GM18873 (cell line): ENCODE data around the gene TNFRSF6B.
"Not testable (repeated sequence)": the region's sequence is repeated elsewhere in the genome, so short reads cannot be mapped to it uniquely, and the experiment has no call there.

ENCODE experiments used
- ATAC-seq: cut with Tn5 transposase; IDR thresholded peaks from one replicate; pipeline ENCODE4 v1.9.1; 2021; ENCODE audit warnings: mild to moderate bottlenecking, moderate library complexity, moderate number of reproducible peaks; ENCODE audit not compliant: unreplicated experiment, low FRiP score

The TNFRSF6B gene

DNA sequence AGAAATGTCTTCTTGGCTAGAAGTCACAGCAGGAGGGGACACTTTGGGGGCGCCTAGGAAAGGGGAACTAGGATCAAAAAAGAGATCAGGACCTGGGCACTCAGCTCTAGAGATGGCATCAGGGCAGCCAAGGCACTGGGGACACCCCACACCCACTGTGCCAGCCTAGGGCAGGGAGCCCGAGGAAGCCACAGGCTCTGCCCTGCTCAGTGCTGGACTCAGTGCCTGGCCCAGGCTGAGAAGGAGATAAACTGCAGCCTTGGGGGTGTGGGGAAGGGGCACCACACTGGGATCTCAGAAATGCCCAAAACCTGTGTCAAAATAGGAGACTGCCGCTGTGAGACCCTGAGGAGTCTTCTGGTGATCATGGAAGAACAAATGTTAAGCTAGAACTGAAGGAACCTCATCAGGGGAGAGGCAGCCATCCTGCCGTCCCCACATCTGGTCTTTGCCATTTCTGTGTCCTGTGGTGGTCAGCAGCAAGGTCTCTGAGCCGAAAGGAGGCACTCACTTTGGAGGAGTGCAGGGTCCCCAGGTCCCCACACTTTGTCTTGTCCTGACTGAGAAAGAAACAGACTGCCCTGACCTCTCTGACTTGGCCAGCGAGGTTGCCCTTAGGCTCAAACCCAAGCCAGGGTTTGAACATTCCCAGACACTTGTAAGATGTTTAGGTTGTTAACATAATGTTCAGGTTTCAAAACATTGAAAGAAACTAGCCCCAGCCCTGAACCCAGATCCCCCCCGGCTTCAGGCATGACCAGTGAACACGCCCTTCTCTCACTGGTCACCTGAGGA lies 9.0 kb downstream of the TNFRSF6B start:
- ATAC-seq: no peak

DNA sequence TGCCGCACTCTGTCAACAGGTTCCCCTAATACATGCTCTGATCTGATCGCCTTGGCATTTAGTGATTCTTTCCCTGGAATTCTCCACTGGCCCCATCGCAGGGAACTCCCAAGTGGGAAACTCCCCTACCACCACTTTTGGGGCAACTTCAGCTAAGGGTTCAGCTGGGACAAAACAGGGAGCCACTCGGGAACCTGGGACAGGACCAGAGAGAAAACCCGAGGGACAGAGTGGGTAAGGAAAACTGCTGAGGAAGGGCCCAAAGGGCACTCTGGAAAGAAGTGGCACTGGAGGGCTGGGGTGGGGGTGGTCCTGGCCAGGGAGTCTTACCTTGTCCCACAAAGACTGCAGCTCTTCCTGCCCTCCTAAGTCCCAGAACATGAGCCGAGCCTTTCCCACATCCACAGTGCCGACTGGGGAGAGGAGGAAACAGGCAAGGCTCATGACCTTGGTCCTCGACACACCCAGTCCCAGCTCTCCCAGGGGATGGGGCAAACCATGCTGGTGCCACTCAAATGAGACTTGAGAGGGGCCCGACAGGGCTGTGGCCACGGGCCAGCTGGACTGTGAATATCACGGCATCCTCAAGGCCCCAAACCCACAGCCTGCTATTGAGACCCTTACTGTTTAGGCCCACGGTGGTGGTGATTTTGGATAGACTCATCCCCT lies 9.7 kb downstream of the TNFRSF6B start:
- ATAC-seq: no peak

DNA sequence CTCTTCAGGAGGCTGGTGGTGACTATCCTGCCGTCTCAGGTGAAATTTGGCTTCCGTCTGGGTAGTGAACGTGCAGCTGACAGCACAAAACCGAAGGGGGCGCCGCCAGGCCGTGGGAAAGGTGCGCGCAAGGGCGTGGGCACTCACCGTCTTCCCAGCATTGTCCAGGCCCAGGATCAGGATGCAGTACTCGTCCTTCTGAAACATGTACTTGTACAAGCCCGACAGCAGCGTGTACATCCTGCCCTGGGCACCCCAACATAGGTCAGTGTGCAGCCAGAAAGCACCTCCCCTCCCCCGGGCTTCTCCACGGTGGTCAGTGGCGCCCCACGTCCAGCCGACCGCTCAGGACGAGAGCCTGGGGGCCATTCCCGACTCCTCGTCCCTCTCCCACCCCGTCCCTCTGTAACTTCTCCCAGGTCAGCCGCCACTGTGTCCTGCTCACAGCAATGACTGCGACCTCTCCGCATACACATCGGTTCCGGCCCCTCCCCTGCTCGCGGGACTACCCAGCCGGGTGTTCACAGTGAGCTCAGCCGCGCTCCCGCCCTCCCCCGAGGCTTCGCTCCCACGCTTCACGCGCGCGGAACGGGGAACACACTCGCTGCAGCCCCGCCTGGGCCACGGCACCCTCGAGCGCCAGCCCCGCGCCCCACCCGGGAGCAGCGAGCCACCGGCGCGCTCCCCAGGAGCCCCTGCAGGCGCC lies 10.6 kb downstream of the TNFRSF6B start:
- ATAC-seq: no peak

DNA sequence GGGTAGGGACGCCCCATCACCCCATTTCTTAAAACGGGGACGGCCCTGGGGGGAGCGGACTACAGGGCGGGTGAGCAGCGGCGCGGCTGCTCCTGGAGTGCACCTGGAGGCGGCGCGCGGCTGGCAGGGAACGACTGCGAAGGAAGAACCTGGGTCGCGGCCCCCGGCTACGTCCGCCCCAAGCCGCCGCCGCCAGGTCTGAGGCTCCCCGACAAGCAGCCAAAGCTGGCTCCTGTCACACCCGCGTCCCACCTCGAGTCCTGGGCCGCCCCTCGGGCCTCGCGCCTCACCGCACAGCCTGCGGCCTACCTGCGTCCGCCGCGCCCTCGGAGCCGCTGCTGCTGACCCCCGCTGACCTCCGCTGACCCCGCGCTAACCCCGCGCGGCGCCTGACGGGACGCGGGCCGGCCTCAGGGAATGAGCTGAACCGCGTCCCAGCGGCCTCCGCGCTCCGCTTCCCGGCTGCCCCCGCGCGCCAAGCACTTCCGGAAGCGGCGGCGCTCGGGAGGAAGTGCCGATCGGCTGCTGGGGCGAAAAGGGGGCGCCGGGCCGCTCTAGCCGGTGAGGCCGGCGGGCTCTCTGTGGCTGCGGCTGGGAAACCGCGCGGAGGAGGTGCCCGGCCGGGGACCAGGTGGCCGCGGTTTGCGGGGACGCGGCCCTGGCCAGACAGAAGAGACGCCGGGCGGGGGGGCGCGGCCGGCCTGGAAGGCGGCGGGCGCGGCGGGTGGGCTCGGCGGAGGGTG lies 11.3 kb downstream of the TNFRSF6B start, which contains the start of the genes ARFRP1 and ZGPAT:
Gene ARFRP1 (minus strand): TSS at position 419 of the 743 bp plus-strand sequence. CDS start 885 bp downstream, outside the sequence.
Gene ZGPAT (plus strand): TSS at position 482 of the 743 bp plus-strand sequence. CDS start 542 bp downstream, outside the sequence.
- peak; percentile 48 for ATAC-seq

DNA sequence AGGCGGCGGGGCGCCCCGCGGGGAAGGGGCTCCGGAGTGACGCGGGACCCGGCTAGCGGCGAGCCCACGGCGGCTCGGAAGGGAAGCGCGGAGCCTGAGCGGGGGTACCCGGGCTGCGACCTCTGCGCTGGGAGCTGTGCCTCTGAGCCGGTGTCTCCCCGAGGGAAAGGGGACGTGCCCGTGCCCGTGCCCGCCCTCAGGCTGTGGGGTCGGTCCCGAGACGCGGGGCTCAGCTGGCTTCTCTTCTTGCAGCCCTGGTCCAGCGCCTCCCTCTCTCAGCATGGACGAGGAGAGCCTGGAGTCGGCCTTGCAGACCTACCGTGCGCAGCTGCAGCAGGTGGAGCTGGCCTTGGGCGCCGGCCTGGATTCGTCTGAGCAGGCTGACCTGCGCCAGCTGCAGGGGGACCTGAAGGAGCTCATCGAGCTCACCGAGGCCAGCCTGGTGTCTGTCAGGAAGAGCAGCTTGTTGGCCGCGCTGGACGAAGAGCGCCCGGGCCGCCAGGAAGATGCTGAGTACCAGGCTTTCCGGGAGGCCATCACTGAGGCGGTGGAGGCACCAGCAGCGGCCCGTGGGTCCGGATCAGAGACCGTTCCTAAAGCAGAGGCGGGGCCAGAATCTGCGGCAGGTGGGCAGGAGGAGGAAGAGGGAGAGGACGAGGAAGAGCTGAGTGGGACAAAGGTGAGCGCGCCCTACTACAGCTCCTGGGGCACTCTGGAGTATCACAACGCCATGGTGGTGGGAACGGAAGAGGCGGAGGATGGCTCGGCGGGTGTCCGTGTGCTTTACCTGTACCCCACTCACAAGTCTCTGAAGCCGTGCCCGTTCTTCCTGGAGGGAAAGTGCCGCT lies 12.1 kb downstream of the TNFRSF6B start:
- ATAC-seq: no peak

DNA sequence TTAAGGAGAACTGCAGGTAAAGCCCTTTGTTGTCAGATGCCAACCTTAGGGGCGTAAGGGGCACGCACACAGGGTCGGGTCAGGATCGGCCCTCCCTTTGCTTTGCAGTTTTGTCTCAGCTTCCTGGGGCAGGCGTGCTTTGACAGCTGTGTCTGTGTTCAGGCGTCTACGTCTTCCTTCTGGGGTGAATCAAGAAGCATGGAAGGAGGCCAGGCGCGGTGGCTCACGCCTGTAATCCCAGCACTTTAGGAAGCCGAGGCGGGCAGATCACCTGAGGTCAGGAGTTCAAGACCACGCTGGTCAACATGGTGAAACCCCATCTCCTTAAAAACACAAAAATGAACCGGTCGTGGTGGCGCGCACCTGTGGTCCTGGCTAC lies 12.7 kb downstream of the TNFRSF6B start:
- ATAC-seq: no peak

DNA sequence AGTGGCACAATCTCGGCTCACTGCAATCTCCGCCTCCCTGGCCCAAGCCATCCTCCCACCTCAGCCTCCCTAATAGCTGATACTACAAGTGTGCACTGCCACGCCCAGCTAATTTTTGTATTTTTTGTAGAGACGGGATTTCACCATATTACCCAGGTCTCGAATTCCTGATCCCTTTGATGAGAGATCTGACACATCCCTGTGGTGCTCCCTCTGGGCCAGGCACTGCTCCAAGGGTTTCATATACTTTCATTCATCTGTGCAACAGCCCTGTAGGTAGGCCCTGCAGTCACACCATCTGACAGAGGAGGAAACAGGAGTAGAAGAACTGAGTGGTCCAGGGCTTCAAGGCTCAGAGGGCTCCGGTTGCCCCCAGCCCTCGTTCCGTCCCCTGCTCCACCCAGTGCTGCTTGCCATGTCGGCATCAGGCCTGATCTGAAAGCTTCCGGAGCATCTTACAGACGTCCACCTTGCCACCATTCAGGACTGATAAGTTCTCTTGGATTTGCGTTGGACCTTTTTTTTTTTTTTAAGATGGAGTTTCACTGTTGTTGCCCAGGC lies 14.7 kb downstream of the TNFRSF6B start:
- no peak for ATAC-seq

DNA sequence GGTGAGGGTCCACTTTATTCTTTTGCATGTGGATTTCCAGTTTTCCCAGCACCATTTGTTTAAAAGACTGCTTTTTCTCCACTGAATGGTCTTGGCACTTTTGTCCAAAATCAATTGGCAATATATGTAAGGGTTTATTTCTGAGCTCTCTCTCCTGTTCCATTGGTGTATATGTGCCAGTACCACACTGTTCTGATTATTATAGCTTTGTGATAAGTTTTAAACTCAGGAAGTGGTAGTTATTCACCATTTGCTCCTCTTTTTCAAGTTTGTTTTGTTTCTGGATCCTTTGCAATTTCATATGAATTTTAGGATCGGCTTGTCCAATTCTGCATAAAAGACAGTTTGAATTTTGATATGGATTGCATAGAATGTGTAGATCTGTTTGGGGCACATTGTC lies 15.7 kb downstream of the TNFRSF6B start:
- ATAC-seq: no peak

DNA sequence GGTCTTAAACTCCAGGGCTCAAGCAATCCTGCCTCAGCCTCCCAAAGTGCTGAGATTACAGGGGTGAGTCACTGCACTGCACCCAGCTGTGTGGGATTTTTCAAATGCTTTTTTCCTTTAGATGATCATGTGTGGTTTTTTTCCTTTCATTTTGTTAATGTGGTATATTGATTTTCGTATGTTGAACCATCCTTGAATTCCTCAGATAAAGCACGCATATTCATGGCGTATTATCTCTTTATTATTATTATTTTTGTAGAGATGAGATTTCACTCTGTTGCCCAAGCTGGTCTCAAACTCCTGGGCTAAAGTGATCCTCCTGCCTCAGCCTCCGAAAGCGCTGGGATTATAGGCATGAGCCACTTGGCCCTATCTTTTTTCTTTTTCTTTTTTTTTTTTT lies 18.4 kb downstream of the TNFRSF6B start:
- no peak for ATAC-seq

DNA sequence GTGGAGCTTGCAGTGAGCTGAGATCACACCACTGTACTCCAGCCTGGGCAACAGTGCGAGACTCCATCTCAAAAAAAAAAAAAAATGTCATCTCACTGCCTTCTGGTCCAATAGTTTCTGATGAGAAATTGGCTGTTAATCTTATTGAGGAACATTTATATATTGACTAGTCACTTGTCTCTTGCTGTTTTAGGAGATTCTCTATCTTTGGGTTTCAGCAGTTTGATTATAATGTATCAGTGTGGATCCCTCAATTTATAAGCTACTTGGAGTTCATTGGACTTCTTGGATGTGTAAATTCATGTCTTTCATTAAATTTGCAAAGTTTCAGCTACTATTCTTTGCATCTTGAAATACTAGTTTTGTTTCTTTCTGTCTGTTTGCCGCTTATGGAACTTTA lies 22.5 kb downstream of the TNFRSF6B start:
- no peak for ATAC-seq

DNA sequence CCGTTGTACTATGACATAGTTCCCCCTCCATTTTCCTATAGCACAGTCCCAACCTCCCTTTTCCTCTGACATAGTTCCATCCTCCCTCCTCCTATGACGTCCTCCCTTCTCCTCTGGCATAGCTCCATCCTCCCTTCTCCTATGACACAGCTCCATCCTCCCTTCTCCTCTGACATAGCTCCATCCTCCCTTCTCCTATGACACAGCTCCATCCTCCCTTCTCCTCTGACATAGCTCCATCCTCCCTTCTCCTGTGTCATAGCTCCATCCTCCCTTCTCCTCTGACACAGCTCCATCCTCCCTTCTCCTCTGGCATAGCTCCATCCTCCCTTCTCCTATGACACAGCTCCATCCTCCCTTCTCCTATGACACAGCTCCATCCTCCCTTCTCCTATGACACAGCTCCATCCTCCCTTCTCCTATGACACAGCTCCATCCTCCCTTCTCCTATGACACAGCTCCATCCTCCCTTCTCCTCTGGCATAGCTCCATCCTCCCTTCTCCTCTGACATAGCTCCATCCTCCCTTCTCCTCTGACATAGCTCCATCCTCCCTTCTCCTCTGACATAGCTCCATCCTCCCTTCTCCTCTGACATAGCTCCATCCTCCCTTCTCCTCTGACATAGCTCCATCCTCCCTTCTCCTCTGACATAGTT lies 26.6 kb downstream of the TNFRSF6B start:
- not testable (repeated sequence) for ATAC-seq

DNA sequence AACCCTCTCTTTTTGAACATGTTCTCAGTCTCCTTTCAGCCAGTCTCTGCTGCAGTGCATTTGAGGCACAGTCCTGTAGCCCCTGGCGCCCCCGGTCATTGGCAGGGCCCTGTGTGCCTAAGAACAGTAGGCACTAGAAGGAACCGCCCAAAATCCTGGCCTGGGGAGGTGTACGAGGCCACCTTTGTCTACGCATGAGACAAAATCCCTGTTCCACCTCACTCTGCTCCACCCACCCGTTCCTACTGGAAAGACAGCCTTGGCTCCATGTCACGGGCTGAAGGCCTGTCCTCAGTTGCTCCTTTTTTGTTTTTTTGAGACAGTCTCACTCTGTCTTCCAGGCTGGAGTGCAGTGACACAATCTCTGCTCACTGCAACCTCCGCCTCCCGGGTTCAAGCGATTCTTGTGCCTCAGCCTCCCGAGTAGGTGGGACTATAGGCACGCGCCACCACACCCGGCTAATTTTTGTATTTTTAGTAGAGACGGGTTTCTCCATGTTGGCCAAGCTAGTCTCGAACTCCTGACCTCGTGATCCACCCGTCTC lies 33.8 kb downstream of the TNFRSF6B start:
- ATAC-seq: not testable (repeated sequence)

DNA sequence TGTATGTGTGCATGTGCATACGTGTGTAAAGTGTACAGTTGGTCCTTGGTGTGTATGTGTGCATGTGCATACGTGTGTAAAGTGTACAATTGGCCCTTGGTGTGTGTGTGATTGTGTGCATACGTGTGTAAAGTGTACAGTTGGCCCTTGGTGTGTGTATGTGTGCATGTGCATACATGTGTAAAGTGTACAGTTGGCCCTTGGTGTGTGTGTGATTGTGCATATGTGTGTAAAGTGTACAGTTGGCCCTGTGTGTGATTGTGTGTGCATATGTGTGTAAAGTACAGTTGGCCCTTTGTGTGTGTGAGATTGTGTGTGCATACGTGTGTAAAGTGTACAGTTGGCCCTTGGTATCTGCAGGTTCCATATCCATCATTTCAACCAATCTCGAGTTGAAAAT lies 35.0 kb downstream of the TNFRSF6B start:
- no peak for ATAC-seq

DNA sequence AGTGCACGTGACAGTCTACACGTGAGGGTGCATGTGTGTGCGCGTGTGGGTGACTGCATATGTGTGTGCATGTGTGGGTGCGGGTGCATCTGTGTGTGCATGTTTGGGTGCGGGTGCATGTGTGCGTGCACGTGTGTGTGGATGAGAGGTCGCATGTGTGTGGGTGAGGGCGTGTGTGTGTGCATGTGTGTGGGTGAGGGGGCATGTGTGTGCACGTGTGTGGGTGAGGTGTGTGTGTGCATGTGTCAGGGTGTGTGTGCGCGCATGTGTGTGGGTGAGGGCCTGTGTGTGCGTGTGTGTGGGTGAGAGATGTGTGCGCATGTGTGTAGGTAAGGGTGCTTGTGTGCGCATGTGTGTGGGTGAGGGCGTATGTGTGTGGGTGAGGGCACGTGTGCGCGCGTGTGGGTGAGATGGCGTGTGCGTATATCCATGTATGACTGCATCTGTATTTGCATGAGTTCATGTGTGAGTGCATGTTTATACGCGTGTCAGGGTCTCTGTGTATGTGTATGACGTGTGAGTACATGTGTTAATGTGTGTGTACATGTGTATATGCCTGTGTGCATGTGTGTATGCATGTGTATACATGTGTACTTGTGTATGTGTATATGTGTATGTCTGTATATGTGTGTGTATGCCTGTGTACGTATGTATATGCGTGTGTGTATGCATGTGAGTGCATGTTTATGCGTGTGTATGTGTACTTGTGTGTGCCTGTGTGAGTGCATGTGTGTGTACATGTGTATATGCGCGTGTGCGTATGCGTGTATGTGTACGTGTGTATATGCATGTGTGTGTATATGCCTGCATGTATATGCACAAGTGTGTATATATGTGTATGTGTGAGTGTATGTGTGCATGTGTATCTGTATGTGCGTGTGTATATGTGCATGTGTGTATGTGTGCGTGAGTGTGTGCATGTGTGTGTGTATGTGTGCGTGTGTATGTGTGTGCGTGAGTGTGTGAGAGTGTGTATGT lies 36.0 kb downstream of the TNFRSF6B start:
- no peak for ATAC-seq

DNA sequence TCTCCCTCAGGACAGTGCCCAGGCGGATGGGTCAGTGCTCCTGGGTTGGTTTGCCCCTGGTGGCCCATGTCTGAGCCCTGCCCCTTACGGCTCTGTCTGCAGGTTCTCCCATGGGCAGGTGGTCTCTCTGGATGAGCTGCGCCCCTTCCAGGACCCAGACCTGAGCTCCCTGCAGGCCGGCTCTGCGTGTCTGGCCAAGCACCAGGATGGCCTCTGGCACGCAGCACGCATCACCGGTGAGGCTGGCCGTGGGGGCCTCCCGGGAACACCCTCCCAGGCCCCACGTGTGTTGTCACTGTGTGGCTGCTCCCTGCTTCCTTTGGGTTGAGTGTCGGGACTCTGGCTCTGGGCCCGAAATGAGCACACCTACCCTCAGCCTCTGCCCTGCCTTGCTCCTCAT lies 36.7 kb downstream of the TNFRSF6B start:
- no peak for ATAC-seq

DNA sequence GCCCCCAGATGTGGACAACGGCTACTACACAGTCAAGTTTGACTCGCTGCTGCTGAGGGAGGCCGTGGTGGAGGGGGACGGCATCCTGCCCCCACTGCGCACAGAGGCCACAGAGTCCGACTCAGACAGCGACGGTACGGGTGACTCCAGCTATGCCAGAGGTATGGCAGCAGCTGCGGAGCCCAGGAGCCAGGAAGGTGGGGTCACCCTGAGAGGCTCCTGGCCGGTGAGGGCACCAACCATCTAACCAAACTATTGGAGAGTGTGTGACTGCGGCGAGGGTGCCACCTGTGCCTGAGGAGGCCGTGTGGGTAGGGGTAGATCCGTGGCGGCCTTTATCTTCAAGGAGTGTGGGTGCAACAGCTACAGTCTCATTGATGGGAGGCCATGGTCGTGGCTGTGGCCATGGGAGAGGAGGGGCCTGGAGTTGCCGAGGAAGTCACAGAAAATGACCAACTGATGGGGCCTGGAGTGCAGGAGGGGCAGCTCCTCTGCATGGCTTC lies 37.2 kb downstream of the TNFRSF6B start:
- no peak for ATAC-seq
